WTC11 (cell line): ENCODE data around the gene RACK1. TPM values are rescaled to one million over a fixed set of nuclear protein-coding genes. Genes with fewer than 3 reads are reported as not detected.

ENCODE experiments used
- ARID4B ChIP-seq: sonication (generic); formaldehyde crosslinking; IDR thresholded peaks from 2 replicates; pipeline ENCODE4 v1.8.0; 2023; ENCODE audit warnings: missing genetic modification reagents, mild to moderate bottlenecking, borderline replicate concordance
- ATF6 ChIP-seq: sonication (generic); formaldehyde crosslinking; IDR thresholded peaks from 2 replicates; pipeline ENCODE4 v1.8.1; 2023; ENCODE audit warnings: mild to moderate bottlenecking, missing genetic modification reagents
- CDX4 ChIP-seq: fragments of 250-450 bp; sonication (Bioruptor Pico); IDR thresholded peaks from 2 replicates; pipeline ENCODE4 v1.9.0; 2021; ENCODE audit warnings: moderate library complexity, mild to moderate bottlenecking, inconsistent platforms, borderline replicate concordance
- E2F5 ChIP-seq: sonication (generic); formaldehyde crosslinking; IDR thresholded peaks from 2 replicates; pipeline ENCODE4 v1.8.1; 2022; ENCODE audit warnings: mild to moderate bottlenecking, moderate library complexity, missing genetic modification reagents
- ERG ChIP-seq: fragments of 250-450 bp; sonication (Bioruptor Pico); IDR thresholded peaks from 2 replicates; pipeline ENCODE4 v1.8.0; 2021; ENCODE audit warnings: mild to moderate bottlenecking
- ETV6 ChIP-seq: sonication (generic); formaldehyde crosslinking; IDR thresholded peaks from 2 replicates; pipeline ENCODE4 v1.8.1; 2022; ENCODE audit warnings: mild to moderate bottlenecking, missing genetic modification reagents
- FOXP4 ChIP-seq: sonication (generic); formaldehyde crosslinking; IDR thresholded peaks from 2 replicates; pipeline ENCODE4 v1.8.0; 2022; ENCODE audit warnings: mild to moderate bottlenecking, missing genetic modification reagents
- GRHL2 ChIP-seq: fragments of 250-450 bp; sonication (Bioruptor Pico); IDR thresholded peaks from 2 replicates; pipeline ENCODE4 v1.8.0; 2022; ENCODE audit warnings: mild to moderate bottlenecking, moderate library complexity; ENCODE audit not compliant: insufficient replicate concordance, severe bottlenecking
- GTF2I ChIP-seq: fragments of 250-450 bp; sonication (Bioruptor Pico); conservative IDR thresholded peaks from 2 replicates; pipeline ENCODE4 v1.4.0; 2021; ENCODE audit warnings: mild to moderate bottlenecking
- IRF2 ChIP-seq: sonication (generic); formaldehyde crosslinking; IDR thresholded peaks from 2 replicates; pipeline ENCODE4 v1.8.0; 2022; ENCODE audit warnings: low read depth, missing genetic modification reagents, borderline replicate concordance
- MYBL2 ChIP-seq: sonication (generic); formaldehyde crosslinking; IDR thresholded peaks from 2 replicates; pipeline ENCODE4 v1.8.1; 2023; ENCODE audit warnings: mild to moderate bottlenecking, moderate library complexity, missing genetic modification reagents
- NR2C2 ChIP-seq: sonication (generic); formaldehyde crosslinking; IDR thresholded peaks from 2 replicates; pipeline ENCODE4 v1.8.0; 2022; ENCODE audit warnings: mild to moderate bottlenecking, missing genetic modification reagents
- PRDM15 ChIP-seq: sonication (generic); formaldehyde crosslinking; IDR thresholded peaks from 2 replicates; pipeline ENCODE4 v1.8.0; 2022; ENCODE audit warnings: missing genetic modification reagents
- SMAD3 ChIP-seq: sonication (generic); formaldehyde crosslinking; IDR thresholded peaks from 2 replicates; pipeline ENCODE4 v1.8.0; 2022; ENCODE audit warnings: missing genetic modification reagents, mild to moderate bottlenecking, borderline replicate concordance
- TCF7 ChIP-seq: sonication (generic); formaldehyde crosslinking; IDR thresholded peaks from 2 replicates; pipeline ENCODE4 v1.8.0; 2022; ENCODE audit warnings: mild to moderate bottlenecking, low read depth, missing genetic modification reagents, moderate library complexity
- ZBTB21 ChIP-seq: sonication (generic); formaldehyde crosslinking; IDR thresholded peaks from 2 replicates; pipeline ENCODE4 v1.8.1; 2023; ENCODE audit warnings: mild to moderate bottlenecking, missing genetic modification reagents, borderline replicate concordance
- ZNF219 ChIP-seq: sonication (generic); formaldehyde crosslinking; IDR thresholded peaks from 2 replicates; pipeline ENCODE4 v1.8.0; 2023; ENCODE audit warnings: missing genetic modification reagents, mild to moderate bottlenecking, borderline replicate concordance
- ZNF232 ChIP-seq: sonication (generic); formaldehyde crosslinking; IDR thresholded peaks from 2 replicates; pipeline ENCODE4 v1.8.0; 2022; ENCODE audit warnings: mild to moderate bottlenecking, missing genetic modification reagents
- ZNF263 ChIP-seq: sonication (generic); formaldehyde crosslinking; IDR thresholded peaks from 2 replicates; pipeline ENCODE4 v1.8.1; 2022; ENCODE audit warnings: low read depth, mild to moderate bottlenecking, moderate library complexity, missing genetic modification reagents
- ZNF425 ChIP-seq: fragments of 250-450 bp; sonication (Bioruptor Pico); conservative IDR thresholded peaks from 2 replicates; pipeline ENCODE4 v1.9.0; 2021; ENCODE audit warnings: mild to moderate bottlenecking
- total RNA-seq: library from RNA; stranded (reverse); gene quantifications from 3 replicates; pipeline ENCODE4 v1.2.3, GENCODE V29; 2021

Gene RACK1
- total RNA-seq, 1 experiment from 2014 or later, result 2,360 TPM

- TF ChIP-seq PRDM15 (CRISPR knock-in tag) (no peak), GTF2I (no peak), ZNF425 (CRISPR knock-in tag) (no peak), GRHL2 (CRISPR knock-in tag) (no peak), CDX4 (CRISPR knock-in tag) (no peak; the same call in 1 of the 2 replicates), IRF2 (CRISPR knock-in tag) (no peak), ATF6 (no peak), MYBL2 (CRISPR knock-in tag) (peak; percentile 64), ZNF263 (CRISPR knock-in tag) (no peak), E2F5 (0 out of 2 replicates have a peak, but pooled peaks have one; percentile 39), FOXP4 (0 out of 2 replicates have a peak, but pooled peaks have one; percentile 30), ZBTB21 (CRISPR knock-in tag) (no peak), ARID4B (CRISPR knock-in tag) (0 out of 2 replicates have a peak, but pooled peaks have one; percentile 74), TCF7 (no peak), SMAD3 (CRISPR knock-in tag) (no peak), ERG (CRISPR knock-in tag) (no peak), ZNF232 (peak; percentile 70), ETV6 (CRISPR knock-in tag) (peak; percentile 97), NR2C2 (CRISPR knock-in tag) (0 out of 2 replicates have a peak, but pooled peaks have one; percentile 30), ZNF219 (CRISPR knock-in tag) (0 out of 2 replicates have a peak, but pooled peaks have one; percentile 55)
These were observed 20.5 kb downstream of the RACK1 start, which contains the start of gene TRIM41 (continued) for GRCh38 chr5:181223058-181223728.
